NB4 (cell line): ENCODE results near the gene LRRFIP2.

Source experiments
- MYC ChIP-seq: IDR thresholded peaks from 2 replicates; pipeline ENCODE4 v1.6.1; 2011; ENCODE audit warnings: low read depth, low read length
- POLR2A ChIP-seq: IDR thresholded peaks from 2 replicates; pipeline ENCODE4 v1.6.1; 2011; ENCODE audit warnings: mild to moderate bottlenecking; ENCODE audit not compliant: insufficient read length; ENCODE audit errors: extremely low read depth
- TF ChIP-seq, protein P1 (sequence below): IDR thresholded peaks from one replicate; pipeline ENCODE4 v1.5.1; 2012; ENCODE audit warnings: low read depth, low read length

DNA sequence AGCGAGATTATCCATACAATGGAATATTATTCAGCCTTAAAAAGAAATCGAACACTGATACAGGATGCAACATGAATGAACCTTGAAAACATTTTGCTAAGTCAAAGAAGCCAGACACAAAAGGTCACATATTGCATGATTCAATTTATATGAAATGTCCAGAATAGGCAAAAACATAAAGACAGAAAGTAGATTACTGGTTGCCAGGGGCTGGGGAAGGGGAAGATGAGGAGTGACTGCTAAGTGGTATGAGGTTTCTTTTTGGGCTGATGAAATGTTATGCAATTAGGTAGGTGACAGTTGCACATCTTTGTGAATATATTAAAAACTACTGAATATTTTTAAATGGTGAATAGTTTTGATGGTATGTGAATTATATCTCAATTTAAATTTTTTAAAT lies 38.3 kb downstream of the LRRFIP2 start:
- TF ChIP-seq, protein P1, sequence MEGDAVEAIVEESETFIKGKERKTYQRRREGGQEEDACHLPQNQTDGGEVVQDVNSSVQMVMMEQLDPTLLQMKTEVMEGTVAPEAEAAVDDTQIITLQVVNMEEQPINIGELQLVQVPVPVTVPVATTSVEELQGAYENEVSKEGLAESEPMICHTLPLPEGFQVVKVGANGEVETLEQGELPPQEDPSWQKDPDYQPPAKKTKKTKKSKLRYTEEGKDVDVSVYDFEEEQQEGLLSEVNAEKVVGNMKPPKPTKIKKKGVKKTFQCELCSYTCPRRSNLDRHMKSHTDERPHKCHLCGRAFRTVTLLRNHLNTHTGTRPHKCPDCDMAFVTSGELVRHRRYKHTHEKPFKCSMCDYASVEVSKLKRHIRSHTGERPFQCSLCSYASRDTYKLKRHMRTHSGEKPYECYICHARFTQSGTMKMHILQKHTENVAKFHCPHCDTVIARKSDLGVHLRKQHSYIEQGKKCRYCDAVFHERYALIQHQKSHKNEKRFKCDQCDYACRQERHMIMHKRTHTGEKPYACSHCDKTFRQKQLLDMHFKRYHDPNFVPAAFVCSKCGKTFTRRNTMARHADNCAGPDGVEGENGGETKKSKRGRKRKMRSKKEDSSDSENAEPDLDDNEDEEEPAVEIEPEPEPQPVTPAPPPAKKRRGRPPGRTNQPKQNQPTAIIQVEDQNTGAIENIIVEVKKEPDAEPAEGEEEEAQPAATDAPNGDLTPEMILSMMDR = no peak
- no peak for TF ChIP-seq POLR2A
- TF ChIP-seq MYC = no peak
